ENCODE results near the gene IGSF9B. TPM values are rescaled to one million over a fixed set of nuclear protein-coding genes. Genes with fewer than 3 reads are reported as not detected.

IGSF9B gene
- total RNA-seq, 3 donors from 2014 or later (not counting 1 experiment from before 2014, with no cell fraction given) = 2.2 to 6.1 (median 4.3) TPM

- no peak overlapping the region for H3K4me3 Mint-ChIP-seq
- no peak for ATAC-seq
These were observed 53.7 kb downstream of the IGSF9B start for GRCh38 chr11:133903056-133903455.

GRCh38 chr11:133902506-133902905 lies 54.3 kb downstream of the IGSF9B start:
- no peak for DNase-seq
- H3K4me1 Mint-ChIP-seq = no peaks in the 10 kb centered on the region
- no peak overlapping the region for H3K27ac Mint-ChIP-seq

More at GRCh38 chr11:133903056-133903455, 53.7 kb downstream of the IGSF9B start:
- DNase-seq = no peak
- Mint-ChIP-seq H3K4me1 (no peaks in the 10 kb centered on the region), H3K36me3 (no peaks in the 10 kb centered on the region), H3K27ac (no peak overlapping the region), H3K9me3 (no peaks in the 10 kb centered on the region), H3K27me3 (ENCODE audit: low read depth in 2 of 2) (no peaks in the 10 kb centered on the region)
- intact Hi-C loops (cut with micrococcal nuclease) = no loop called here
- H3K27me3 ChIP-seq (ENCODE audit: control insufficient read depth, insufficient read depth, low read length) = no peaks in the 10 kb centered on the region
- H3K9me3 ChIP-seq (ENCODE audit: control insufficient read depth, insufficient read depth, low read length) = no peaks in the 10 kb centered on the region
- 95% methylated on average over 12 of the region's 13 CpGs for WGBS (ENCODE audit: insufficient coverage)
- no peaks in the 10 kb centered on the region for H3K36me3 ChIP-seq (ENCODE audit: control insufficient read depth, insufficient read depth, low read length)
- no peaks in the 10 kb centered on the region for H3K4me1 ChIP-seq (ENCODE audit: control insufficient read depth, insufficient read depth, low read length)
- no peak for TF ChIP-seq CTCF (IDR thresholded peaks at IDR 0.05)
- no peak overlapping the region for H3K4me3 ChIP-seq (ENCODE audit: low read length)
- H3K27ac ChIP-seq (ENCODE audit: low read length) = no peak overlapping the region

GRCh38 chr11:133901999-133902398 lies 54.8 kb downstream of the IGSF9B start:
- Histone ChIP-seq H3K27me3 (ENCODE audit: control insufficient read depth, insufficient read depth, low read length) (no peaks in the 10 kb centered on the region), H3K36me3 (ENCODE audit: control insufficient read depth, insufficient read depth, low read length) (no peaks in the 10 kb centered on the region), H3K9me3 (ENCODE audit: control insufficient read depth, insufficient read depth, low read length) (no peaks in the 10 kb centered on the region), H3K4me3 (ENCODE audit: low read length) (no peak overlapping the region), H3K27ac (ENCODE audit: low read length) (no peak overlapping the region), H3K4me1 (ENCODE audit: control insufficient read depth, insufficient read depth, low read length) (no peaks in the 10 kb centered on the region)
- ATAC-seq = peak in 1 of 3 donors; percentile 11
- intact Hi-C loops (cut with micrococcal nuclease) = no loop called here
- Mint-ChIP-seq H3K9me3 (no peaks in the 10 kb centered on the region), H3K27ac (no peak overlapping the region), H3K36me3 (no peaks in the 10 kb centered on the region), H3K4me1 (no peaks in the 10 kb centered on the region), H3K27me3 (ENCODE audit: low read depth in 2 of 2) (no peaks in the 10 kb centered on the region), H3K4me3 (no peak overlapping the region)
- 96% methylated on average over 3 of the region's 3 CpGs for WGBS (ENCODE audit: insufficient coverage)
- no peak for TF ChIP-seq CTCF (IDR thresholded peaks at IDR 0.05)
- no peak for DNase-seq

More at GRCh38 chr11:133902506-133902905, 54.3 kb downstream of the IGSF9B start:
- no peaks in the 10 kb centered on the region for H3K27me3 Mint-ChIP-seq (ENCODE audit: low read depth in 2 of 2)
- no peaks in the 10 kb centered on the region for H3K9me3 Mint-ChIP-seq
- no peak overlapping the region for H3K4me3 ChIP-seq (ENCODE audit: low read length)
- H3K27me3 ChIP-seq (ENCODE audit: control insufficient read depth, insufficient read depth, low read length) = no peaks in the 10 kb centered on the region
- no peak for TF ChIP-seq CTCF (IDR thresholded peaks at IDR 0.05)
- H3K27ac ChIP-seq (ENCODE audit: low read length) = no peak overlapping the region
- H3K4me1 ChIP-seq (ENCODE audit: control insufficient read depth, insufficient read depth, low read length) = no peaks in the 10 kb centered on the region
- H3K4me3 Mint-ChIP-seq = no peak overlapping the region
- H3K36me3 ChIP-seq (ENCODE audit: control insufficient read depth, insufficient read depth, low read length) = no peaks in the 10 kb centered on the region
- H3K36me3 Mint-ChIP-seq = no peaks in the 10 kb centered on the region
- no peak for ATAC-seq
- H3K9me3 ChIP-seq (ENCODE audit: control insufficient read depth, insufficient read depth, low read length) = no peaks in the 10 kb centered on the region
- intact Hi-C loops (cut with micrococcal nuclease) = no loop called here
- WGBS (ENCODE audit: insufficient coverage) = 96% methylated on average over 4 of the region's 4 CpGs

- intact Hi-C loops (cut with micrococcal nuclease) = no loop called here
These were observed 55.5 kb downstream of the IGSF9B start for GRCh38 chr11:133901316-133901715.

More at GRCh38 chr11:133901316-133901715, 55.5 kb downstream of the IGSF9B start:
- WGBS (ENCODE audit: insufficient coverage) = 100% methylated on average over 6 of the region's 7 CpGs
- Histone ChIP-seq H3K4me1 (ENCODE audit: control insufficient read depth, insufficient read depth, low read length) (no peaks in the 10 kb centered on the region), H3K36me3 (ENCODE audit: control insufficient read depth, insufficient read depth, low read length) (no peaks in the 10 kb centered on the region), H3K27me3 (ENCODE audit: control insufficient read depth, insufficient read depth, low read length) (no peaks in the 10 kb centered on the region), H3K4me3 (ENCODE audit: low read length) (no peak overlapping the region), H3K9me3 (ENCODE audit: control insufficient read depth, insufficient read depth, low read length) (no peaks in the 10 kb centered on the region), H3K27ac (ENCODE audit: low read length) (no peak overlapping the region)
- Mint-ChIP-seq H3K4me3 (no peak overlapping the region), H3K36me3 (no peaks in the 10 kb centered on the region), H3K27me3 (ENCODE audit: low read depth in 2 of 2) (no peaks in the 10 kb centered on the region), H3K9me3 (no peaks in the 10 kb centered on the region), H3K4me1 (no peaks in the 10 kb centered on the region), H3K27ac (no peak overlapping the region)
- DNase-seq = no peak
- no peak for TF ChIP-seq CTCF (IDR thresholded peaks at IDR 0.05)
- ATAC-seq = no peak
